ENCODE results near the gene SGPP2. TPM values are rescaled to one million over a fixed set of nuclear protein-coding genes. Genes with fewer than 3 reads are reported as not detected.
"Not testable (repeated sequence)": the region's sequence is repeated elsewhere in the genome, so short reads cannot be mapped to it uniquely, and the experiment has no call there.

Gene SGPP2
- total RNA-seq, 1 experiment from 2014 or later = not detected

DNA sequence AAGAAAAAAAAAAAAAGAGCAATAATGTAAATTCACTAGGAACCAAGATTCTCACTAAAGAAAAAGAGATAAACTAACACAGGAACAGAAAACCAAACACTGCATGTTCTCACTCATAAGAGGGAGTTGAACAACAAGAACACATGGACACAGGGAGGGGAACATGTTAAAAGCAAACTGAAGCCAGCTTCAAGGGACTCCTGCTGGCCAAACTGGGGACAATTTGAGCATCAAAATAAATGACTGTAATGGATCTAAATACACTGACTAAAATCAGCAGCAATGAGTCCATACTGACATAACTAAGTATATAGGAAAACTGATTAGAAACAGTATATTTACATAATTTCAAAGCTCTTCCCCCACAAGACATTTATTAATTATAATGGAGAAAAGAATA is 158.6 kb downstream of the SGPP2 start:
- Histone ChIP-seq H3K14ac (ENCODE audit: insufficient read depth, low read length) (no peak overlapping the region), H3K4me1 (ENCODE audit: insufficient read depth, low read length) (no peaks in the 10 kb centered on the region), H3K79me2 (ENCODE audit: insufficient read depth, low read length) (no peaks in the 10 kb centered on the region; the same call in 1 of the 2 replicates), H3K56ac (ENCODE audit: insufficient read length, low read depth, low read length) (no peak overlapping the region), H4K91ac (ENCODE audit: insufficient read length, low read depth, low read length) (no peak overlapping the region), H2BK12ac (ENCODE audit: insufficient read length, low read depth, low read length) (no peak overlapping the region), H4K5ac (ENCODE audit: insufficient read length, low read depth, low read length) (no peak overlapping the region), H2BK5ac (ENCODE audit: insufficient read length, low read length) (no peak overlapping the region), H3K27ac (ENCODE audit: insufficient read length, low read depth, low read length) (no peak overlapping the region), H2BK20ac (ENCODE audit: low read depth, low read length, poor library complexity, severe bottlenecking) (no peak overlapping the region), H2AFZ (ENCODE audit: low read length) (no peak overlapping the region), H2BK120ac (ENCODE audit: low read depth, low read length, poor library complexity, severe bottlenecking) (no peak overlapping the region), H2BK15ac (ENCODE audit: low read depth, low read length) (no peak overlapping the region), H3K9ac (ENCODE audit: extremely low read depth, insufficient read length, low read length) (no peak overlapping the region), H2AK5ac (ENCODE audit: insufficient read length, low read length) (no peak overlapping the region), H3K27me3 (ENCODE audit: insufficient read depth, low read length) (no peaks in the 10 kb centered on the region), H3K9me3 (ENCODE audit: control insufficient read depth, low read depth, low read length) (no peaks in the 10 kb centered on the region), H4K8ac (replicated peaks; ENCODE audit: insufficient read length, low read depth, low read length) (no peak overlapping the region), H3T11ph (ENCODE audit: low read length) (no peak overlapping the region), H3K18ac (ENCODE audit: insufficient read length, low read depth, low read length) (no peak overlapping the region), H3K4ac (ENCODE audit: low read depth, low read length) (no peak overlapping the region), H3K23me2 (ENCODE audit: insufficient read length, low read depth, low read length, poor library complexity, severe bottlenecking) (no peaks in the 10 kb centered on the region), H3K79me1 (ENCODE audit: insufficient read depth, low read depth, low read length, poor library complexity, severe bottlenecking) (no peaks in the 10 kb centered on the region), H4K20me1 (ENCODE audit: control insufficient read depth, insufficient read depth, insufficient read length) (no peaks in the 10 kb centered on the region), H3K4me2 (ENCODE audit: insufficient read depth, insufficient read length, low read length) (no peak overlapping the region), H3K23ac (ENCODE audit: insufficient read length, low read depth, low read length) (no peak overlapping the region)
- no peak for DNase-seq
- Mint-ChIP-seq H3K27me3 (ENCODE audit: low read depth) (no peaks in the 10 kb centered on the region), H3K4me3 (no peak overlapping the region), H3K27ac (no peak overlapping the region), H3K36me3 (ENCODE audit: insufficient read depth in 1 of 3, low read depth in 3 of 3) (peaks cover 42 to 61% (median 46%) of the 10 kb centered on the region in 3 experiments), H3K4me1 (peaks cover 0 to 1% of the 10 kb centered on the region in 2 experiments; a peak in 2 of 4 replicates), H3K9me3 (peaks cover 28 to 39% of the 10 kb centered on the region in 2 experiments)
- TF ChIP-seq, protein P1, sequence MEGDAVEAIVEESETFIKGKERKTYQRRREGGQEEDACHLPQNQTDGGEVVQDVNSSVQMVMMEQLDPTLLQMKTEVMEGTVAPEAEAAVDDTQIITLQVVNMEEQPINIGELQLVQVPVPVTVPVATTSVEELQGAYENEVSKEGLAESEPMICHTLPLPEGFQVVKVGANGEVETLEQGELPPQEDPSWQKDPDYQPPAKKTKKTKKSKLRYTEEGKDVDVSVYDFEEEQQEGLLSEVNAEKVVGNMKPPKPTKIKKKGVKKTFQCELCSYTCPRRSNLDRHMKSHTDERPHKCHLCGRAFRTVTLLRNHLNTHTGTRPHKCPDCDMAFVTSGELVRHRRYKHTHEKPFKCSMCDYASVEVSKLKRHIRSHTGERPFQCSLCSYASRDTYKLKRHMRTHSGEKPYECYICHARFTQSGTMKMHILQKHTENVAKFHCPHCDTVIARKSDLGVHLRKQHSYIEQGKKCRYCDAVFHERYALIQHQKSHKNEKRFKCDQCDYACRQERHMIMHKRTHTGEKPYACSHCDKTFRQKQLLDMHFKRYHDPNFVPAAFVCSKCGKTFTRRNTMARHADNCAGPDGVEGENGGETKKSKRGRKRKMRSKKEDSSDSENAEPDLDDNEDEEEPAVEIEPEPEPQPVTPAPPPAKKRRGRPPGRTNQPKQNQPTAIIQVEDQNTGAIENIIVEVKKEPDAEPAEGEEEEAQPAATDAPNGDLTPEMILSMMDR (conservative IDR thresholded peaks at IDR 0.05) = peak; percentile 44

DNA sequence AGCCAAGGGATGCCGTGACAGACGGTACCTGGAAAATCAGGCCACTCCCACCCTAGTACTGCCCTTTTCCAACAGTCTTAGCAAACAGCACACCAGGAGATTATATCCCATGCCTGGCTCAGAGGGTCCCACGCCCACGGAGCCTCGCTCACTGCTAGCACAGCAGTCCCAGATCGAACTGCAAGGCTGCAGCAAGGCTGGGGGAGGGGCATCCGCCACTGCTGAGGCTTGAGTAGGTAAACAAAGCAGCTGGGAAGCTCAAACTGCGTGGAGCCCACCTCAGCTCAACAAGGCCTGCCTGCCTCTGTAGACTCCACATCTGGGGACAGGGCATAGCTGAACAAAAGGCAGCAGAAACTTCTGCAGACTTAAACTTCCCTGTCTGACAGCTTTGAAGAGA is 160.2 kb downstream of the SGPP2 start:
- not testable (repeated sequence) for H3K79me1 ChIP-seq (ENCODE audit: insufficient read depth, low read depth, low read length, poor library complexity, severe bottlenecking); H3K4me2 ChIP-seq (ENCODE audit: insufficient read depth, insufficient read length, low read length); H2BK15ac ChIP-seq (ENCODE audit: low read depth, low read length); H3K4me3 Mint-ChIP-seq; H3K18ac ChIP-seq (ENCODE audit: insufficient read length, low read depth, low read length); H2AK5ac ChIP-seq (ENCODE audit: insufficient read length, low read length); H4K8ac ChIP-seq (replicated peaks; ENCODE audit: insufficient read length, low read depth, low read length); H4K20me1 ChIP-seq (ENCODE audit: control insufficient read depth, insufficient read depth, insufficient read length); H3K27me3 Mint-ChIP-seq (ENCODE audit: low read depth); H3K27ac ChIP-seq (ENCODE audit: insufficient read length, low read depth, low read length); H4K91ac ChIP-seq (ENCODE audit: insufficient read length, low read depth, low read length); H3K4me1 ChIP-seq (ENCODE audit: insufficient read depth, low read length); H3K14ac ChIP-seq (ENCODE audit: insufficient read depth, low read length); H3K4ac ChIP-seq (ENCODE audit: low read depth, low read length); H3K27me3 ChIP-seq (ENCODE audit: insufficient read depth, low read length); H3K79me2 ChIP-seq (ENCODE audit: insufficient read depth, low read length); H2BK12ac ChIP-seq (ENCODE audit: insufficient read length, low read depth, low read length); H4K5ac ChIP-seq (ENCODE audit: insufficient read length, low read depth, low read length); H2BK20ac ChIP-seq (ENCODE audit: low read depth, low read length, poor library complexity, severe bottlenecking); H3K23me2 ChIP-seq (ENCODE audit: insufficient read length, low read depth, low read length, poor library complexity, severe bottlenecking); H3K23ac ChIP-seq (ENCODE audit: insufficient read length, low read depth, low read length); H2BK120ac ChIP-seq (ENCODE audit: low read depth, low read length, poor library complexity, severe bottlenecking); DNase-seq; H3K27ac Mint-ChIP-seq; H3K56ac ChIP-seq (ENCODE audit: insufficient read length, low read depth, low read length); H2BK5ac ChIP-seq (ENCODE audit: insufficient read length, low read length); H3T11ph ChIP-seq (ENCODE audit: low read length); H2AFZ ChIP-seq (ENCODE audit: low read length); H3K9me3 ChIP-seq (ENCODE audit: control insufficient read depth, low read depth, low read length); H3K4me1 Mint-ChIP-seq; H3K9ac ChIP-seq (ENCODE audit: extremely low read depth, insufficient read length, low read length)
- WGBS (ENCODE audit: extremely low coverage, insufficient read length, low lambda C conversion rate) = no CpG with 5 or more reads among the region's 8 CpGs
- Mint-ChIP-seq H3K36me3 (ENCODE audit: insufficient read depth in 1 of 3, low read depth in 3 of 3) (peaks cover 51 to 70% (median 52%) of the 10 kb centered on the region in 3 experiments), H3K9me3 (peaks cover 36 to 44% of the 10 kb centered on the region in 2 experiments)

All from H9 (cell line).